ENCODE data around the gene GPR21. TPM values are rescaled to one million over a fixed set of nuclear protein-coding genes. Genes with fewer than 3 reads are reported as not detected.

GPR21 gene
- total and polyA plus RNA-seq, 5 donors from 2014 or later = 3.6 TPM; not detected in 4

- Histone ChIP-seq H3K4me1 (ENCODE audit: control insufficient read depth, insufficient read depth, low read length, poor library complexity, severe bottlenecking) (no peaks in the 10 kb centered on the region), H3K36me3 (ENCODE audit: control insufficient read depth, insufficient read depth, low read length) (peaks cover 66% of the 10 kb centered on the region), H3K4me3 (ENCODE audit: low read depth, low read length) (no peak overlapping the region), H3K27ac (ENCODE audit: insufficient read depth, low read length, poor library complexity, severe bottlenecking) (no peak overlapping the region), H3K27me3 (ENCODE audit: control insufficient read depth, insufficient read depth, low read length) (no peaks in the 10 kb centered on the region), H3K9me3 (ENCODE audit: control insufficient read depth in 2 of 2, low read length in 2 of 2) (no peaks in the 10 kb centered on the region)
- Mint-ChIP-seq H3K27ac (no peak overlapping the region), H3K36me3 (peaks cover 47% of the 10 kb centered on the region), H3K4me1 (peaks cover 0 to 8% (median 4%) of the 10 kb centered on the region in 4 donors), H3K27me3 (no peaks in the 10 kb centered on the region), H3K9me3 (no peaks in the 10 kb centered on the region), H3K4me3 (no peak overlapping the region)
- ATAC-seq (ENCODE audit: low read depth in 2 of 2) = no peak
- DNase-seq = no peak
Observed at GRCh38 chr9:123080444-123080843, 47.0 kb downstream of the GPR21 start.

- Histone ChIP-seq H3K36me3 (ENCODE audit: control insufficient read depth, insufficient read depth, low read length) (peaks cover 61% of the 10 kb centered on the region), H3K27me3 (ENCODE audit: control insufficient read depth, insufficient read depth, low read length) (no peaks in the 10 kb centered on the region), H3K4me3 (ENCODE audit: low read depth, low read length) (no peak overlapping the region), H3K4me1 (ENCODE audit: control insufficient read depth, insufficient read depth, low read length, poor library complexity, severe bottlenecking) (no peaks in the 10 kb centered on the region), H3K27ac (ENCODE audit: insufficient read depth, low read length, poor library complexity, severe bottlenecking) (no peak overlapping the region), H3K9me3 (ENCODE audit: control insufficient read depth in 2 of 2, low read length in 2 of 2) (no peaks in the 10 kb centered on the region)
- Mint-ChIP-seq H3K4me3 (no peak overlapping the region), H3K36me3 (peaks cover 51% of the 10 kb centered on the region), H3K27ac (no peak overlapping the region), H3K4me1 (peaks cover 0 to 8% (median 4%) of the 10 kb centered on the region in 4 donors), H3K9me3 (no peaks in the 10 kb centered on the region), H3K27me3 (no peaks in the 10 kb centered on the region)
- no peak for ATAC-seq (ENCODE audit: low read depth in 2 of 2)
- peak in 2 of 3 donors; percentile 25 to 45 for DNase-seq
Observed at GRCh38 chr9:123081824-123082223, 48.4 kb downstream of the GPR21 start.

- Histone ChIP-seq H3K4me3 (ENCODE audit: low read depth, low read length) (no peak overlapping the region), H3K27ac (ENCODE audit: insufficient read depth, low read length, poor library complexity, severe bottlenecking) (no peak overlapping the region), H3K9me3 (ENCODE audit: control insufficient read depth in 2 of 2, low read length in 2 of 2) (no peaks in the 10 kb centered on the region), H3K36me3 (ENCODE audit: control insufficient read depth, insufficient read depth, low read length) (peaks cover 51% of the 10 kb centered on the region), H3K4me1 (ENCODE audit: control insufficient read depth, insufficient read depth, low read length, poor library complexity, severe bottlenecking) (no peaks in the 10 kb centered on the region), H3K27me3 (ENCODE audit: control insufficient read depth, insufficient read depth, low read length) (no peaks in the 10 kb centered on the region)
- DNase-seq = no peak
- Mint-ChIP-seq H3K36me3 (peaks cover 53% of the 10 kb centered on the region), H3K4me3 (no peak overlapping the region), H3K9me3 (no peaks in the 10 kb centered on the region), H3K27me3 (no peaks in the 10 kb centered on the region), H3K4me1 (peaks cover 0 to 8% (median 4%) of the 10 kb centered on the region in 4 donors), H3K27ac (no peak overlapping the region)
- ATAC-seq (ENCODE audit: low read depth in 2 of 2) = no peak
Observed at GRCh38 chr9:123083680-123084079, 50.2 kb downstream of the GPR21 start.

- no peak for ATAC-seq (ENCODE audit: low read depth in 2 of 2)
- Histone ChIP-seq H3K4me3 (ENCODE audit: low read depth, low read length) (no peak overlapping the region), H3K9me3 (ENCODE audit: control insufficient read depth in 2 of 2, low read length in 2 of 2) (no peaks in the 10 kb centered on the region), H3K27me3 (ENCODE audit: control insufficient read depth, insufficient read depth, low read length) (no peaks in the 10 kb centered on the region), H3K36me3 (ENCODE audit: control insufficient read depth, insufficient read depth, low read length) (peaks cover 46% of the 10 kb centered on the region), H3K27ac (ENCODE audit: insufficient read depth, low read length, poor library complexity, severe bottlenecking) (no peak overlapping the region), H3K4me1 (ENCODE audit: control insufficient read depth, insufficient read depth, low read length, poor library complexity, severe bottlenecking) (no peaks in the 10 kb centered on the region)
- Mint-ChIP-seq H3K4me1 (peaks cover 0 to 8% (median 4%) of the 10 kb centered on the region in 4 donors), H3K27ac (no peak overlapping the region), H3K36me3 (peaks cover 50% of the 10 kb centered on the region), H3K9me3 (no peaks in the 10 kb centered on the region), H3K27me3 (no peaks in the 10 kb centered on the region), H3K4me3 (no peak overlapping the region)
- DNase-seq = no peak
Observed at GRCh38 chr9:123084256-123084655, 50.8 kb downstream of the GPR21 start.

Other genes with a start within 250 kb of the GPR21 start
- gene OR5C1, start 244.7 kb upstream of the GPR21 start, total RNA-seq = not detected
- gene OR5C1, start 244.7 kb upstream of the GPR21 start, polyA plus RNA-seq = not detected
- gene OR1K1, start 233.5 kb upstream of the GPR21 start, total RNA-seq = not detected
- gene OR1K1, start 233.5 kb upstream of the GPR21 start, polyA plus RNA-seq = under 1 TPM in 2 of 4 donors, not detected in 2; 0.34 to 0.41 TPM
- 24.5 TPM for gene PDCL, start 205.1 kb upstream of the GPR21 start, total RNA-seq
- gene PDCL, start 205.1 kb upstream of the GPR21 start, polyA plus RNA-seq = 10 to 100 TPM; 16.7 to 20.1 (median 18.4) TPM
- 82.4 TPM for gene RC3H2, start 128.3 kb upstream of the GPR21 start, total RNA-seq
- gene RC3H2, start 128.3 kb upstream of the GPR21 start, polyA plus RNA-seq = 10 to 100 TPM; 23.2 to 35.7 (median 28.0) TPM
- 4.5 TPM for gene ZBTB6, start 120.3 kb upstream of the GPR21 start, total RNA-seq
- gene ZBTB6, start 120.3 kb upstream of the GPR21 start, polyA plus RNA-seq = 1 to 10 TPM in 3 of 4 donors, under 1 TPM in 1; 0.87 to 3.2 (median 1.8) TPM
- gene ZBTB26, start 102.2 kb upstream of the GPR21 start, total RNA-seq = 5.9 TPM
- 1 to 10 TPM in 2 of 4 donors, under 1 TPM in 2; 0.70 to 1.4 (median 1.1) TPM for gene ZBTB26, start 102.2 kb upstream of the GPR21 start, polyA plus RNA-seq
- 50.7 TPM for gene RABGAP1, start 92.6 kb upstream of the GPR21 start, total RNA-seq
- gene RABGAP1, start 92.6 kb upstream of the GPR21 start, polyA plus RNA-seq = 10 to 100 TPM; 19.2 to 28.8 (median 25.2) TPM
- gene STRBP, start 234.9 kb downstream of the GPR21 start, total RNA-seq = 16.8 TPM
- gene STRBP, start 234.9 kb downstream of the GPR21 start, polyA plus RNA-seq = 10 to 100 TPM; 14.9 to 18.2 (median 15.2) TPM

Measured in CD4-positive, CD25-positive, alpha-beta regulatory T cell (primary cell).